HG03342 (cell line): ENCODE results near the gene RANBP17.
"Not testable (repeated sequence)": the region's sequence is repeated elsewhere in the genome, so short reads cannot be mapped to it uniquely, and the experiment has no call there.

ENCODE experiments used
- ATAC-seq: cut with Tn5 transposase; IDR thresholded peaks from one replicate; pipeline ENCODE4 v1.9.1; 2021; ENCODE audit warnings: mild to moderate bottlenecking, moderate library complexity; ENCODE audit not compliant: unreplicated experiment

RANBP17 gene

DNA sequence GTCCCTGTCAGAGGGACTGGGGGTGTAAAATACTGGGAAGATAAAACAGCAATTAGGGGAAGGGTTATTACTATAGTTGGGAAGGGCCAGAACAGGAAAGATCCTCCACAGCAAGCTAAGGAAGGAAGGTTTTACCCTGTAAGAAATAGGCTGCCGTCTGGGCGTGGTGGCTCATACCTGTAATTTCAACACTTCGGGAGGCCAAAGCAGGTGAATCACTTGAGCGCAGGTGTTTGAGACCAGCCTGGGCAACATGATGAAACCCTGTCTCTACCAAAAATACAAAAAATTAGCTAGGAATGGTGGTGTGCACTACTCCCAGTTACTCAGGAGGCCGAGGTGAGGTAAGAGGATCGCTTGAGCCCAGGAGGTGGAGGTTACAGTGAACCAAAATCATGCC, 282.1 kb downstream of the RANBP17 start:
- no peak for ATAC-seq

DNA sequence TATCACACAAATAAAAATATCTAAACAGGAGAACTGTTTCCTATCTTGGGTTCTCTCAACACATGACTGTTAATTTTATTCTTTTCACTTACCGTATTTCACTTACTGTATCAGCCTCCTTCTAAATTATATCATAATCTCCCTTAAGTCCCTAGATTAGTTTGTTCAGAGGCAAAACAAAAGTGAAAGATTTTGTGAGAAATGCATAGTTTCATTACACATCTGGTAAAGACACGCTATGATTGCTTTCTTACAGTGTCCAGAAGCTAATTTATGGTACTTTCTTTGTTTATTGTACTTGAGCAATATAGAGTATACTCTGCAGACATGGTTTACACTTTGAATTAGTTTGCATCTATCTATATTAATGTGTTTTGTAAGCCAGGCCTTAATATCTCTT, 287.5 kb downstream of the RANBP17 start:
- ATAC-seq = no peak

DNA sequence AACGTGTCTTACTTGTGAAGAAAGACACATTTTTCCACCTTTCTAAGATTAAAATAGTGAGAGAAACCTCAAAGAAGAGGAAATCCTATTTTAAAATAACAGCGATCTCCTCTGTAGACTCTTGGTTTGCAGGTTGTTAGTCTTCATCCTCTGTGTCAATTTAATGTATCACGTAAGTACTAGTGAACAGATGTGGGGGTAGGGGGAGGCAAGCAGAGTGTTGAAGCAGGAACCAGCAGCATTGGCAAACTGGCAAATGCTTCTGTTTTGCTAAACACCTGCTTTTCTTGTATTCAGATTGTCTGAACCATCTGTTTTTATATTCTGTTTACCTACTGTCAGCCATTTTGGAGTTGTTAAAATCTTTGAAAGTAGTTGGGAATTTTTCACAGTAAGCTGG, 288.0 kb downstream of the RANBP17 start:
- no peak for ATAC-seq

DNA sequence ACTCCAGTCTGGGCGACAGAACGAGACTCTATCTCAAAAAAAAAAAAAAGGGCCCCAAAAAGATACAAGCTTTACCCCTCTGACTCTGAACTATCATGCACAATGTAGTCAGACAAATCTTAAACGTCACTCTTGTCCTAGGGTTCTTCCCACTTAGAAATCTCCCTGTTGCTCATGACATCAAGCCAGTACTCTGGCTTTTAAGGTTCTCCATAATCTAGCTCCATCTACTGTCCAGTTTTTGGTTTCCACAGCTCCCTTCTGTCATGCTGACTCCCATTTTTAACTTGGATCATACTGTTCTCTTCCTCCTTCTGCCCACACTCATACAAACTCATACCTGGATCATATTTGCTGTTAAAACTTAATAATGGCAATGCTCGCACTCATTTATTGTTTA, 290.6 kb downstream of the RANBP17 start:
- no peak for ATAC-seq

DNA sequence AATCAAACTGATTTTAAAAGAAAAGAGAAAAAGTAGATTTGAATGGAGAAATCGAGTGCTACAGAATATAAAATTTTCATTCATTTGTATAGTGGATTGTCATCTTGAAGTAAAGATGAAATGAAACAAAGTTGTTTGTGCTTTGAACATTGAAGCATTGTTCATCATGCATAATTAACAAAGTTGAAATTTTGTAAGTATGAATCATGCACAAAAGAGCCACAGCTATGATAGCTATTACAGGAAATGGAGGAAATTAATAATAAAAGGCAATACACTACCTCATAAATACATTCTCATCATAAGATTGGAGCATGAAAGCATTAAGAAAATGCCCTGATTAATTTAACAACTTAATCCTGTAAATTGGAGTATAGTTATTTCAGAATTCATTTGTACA, 293.8 kb downstream of the RANBP17 start:
- ATAC-seq = no peak

DNA sequence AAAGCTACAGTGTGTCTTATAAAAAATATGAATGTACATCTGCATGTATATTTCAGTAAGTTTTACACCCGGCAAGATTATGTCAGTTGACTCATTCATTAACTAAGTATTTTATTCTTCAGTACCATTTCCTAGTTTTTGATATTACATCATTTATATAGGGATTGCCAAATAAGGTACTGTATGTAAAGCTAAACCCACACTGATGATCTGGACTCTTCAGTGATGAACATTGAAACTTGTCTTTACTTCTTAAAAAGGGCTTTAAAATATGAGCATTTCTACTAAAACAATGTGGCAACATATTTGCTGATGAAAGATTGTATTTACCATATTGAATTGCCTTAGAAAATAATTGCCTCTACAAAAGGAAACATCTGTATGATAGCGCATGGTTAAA, 295.5 kb downstream of the RANBP17 start:
- ATAC-seq = no peak

DNA sequence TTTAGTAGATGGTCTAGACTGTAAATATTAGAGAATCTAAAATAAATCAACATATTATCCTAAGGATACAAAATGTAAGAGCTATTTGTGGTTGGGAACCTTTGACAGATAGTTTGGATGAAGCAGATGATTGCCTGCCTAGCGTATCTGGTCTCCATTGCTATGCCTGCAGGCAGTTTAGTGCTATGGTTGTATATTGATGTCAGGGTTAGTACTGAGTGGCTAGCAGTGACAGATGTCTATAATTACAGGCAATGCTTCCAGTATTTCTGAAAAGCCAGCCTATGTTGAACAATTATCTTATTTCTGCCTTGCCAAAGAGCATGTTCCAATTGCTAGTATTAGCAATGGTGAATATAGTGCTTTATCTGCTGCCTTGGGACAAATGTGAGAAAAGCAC, 296.0 kb downstream of the RANBP17 start:
- no peak for ATAC-seq

DNA sequence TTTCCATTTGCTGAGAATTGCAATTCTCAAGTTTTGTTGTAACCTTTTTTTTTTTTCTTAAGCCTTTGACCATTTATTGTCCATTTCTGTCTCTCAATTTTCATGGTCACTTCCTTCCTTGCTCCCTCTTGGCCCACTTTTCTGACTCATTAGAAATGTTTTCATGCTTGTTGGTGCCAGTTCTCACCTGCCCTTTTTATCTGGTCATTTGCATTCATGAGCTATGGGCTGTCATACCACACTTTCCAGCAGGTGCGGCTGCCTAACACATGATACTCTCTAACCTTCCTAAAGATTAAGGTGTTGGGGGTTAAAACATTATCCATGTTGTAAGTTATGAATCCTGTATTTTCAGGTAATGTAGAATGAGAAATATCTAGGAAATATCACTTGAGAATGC, 296.8 kb downstream of the RANBP17 start:
- ATAC-seq = no peak

DNA sequence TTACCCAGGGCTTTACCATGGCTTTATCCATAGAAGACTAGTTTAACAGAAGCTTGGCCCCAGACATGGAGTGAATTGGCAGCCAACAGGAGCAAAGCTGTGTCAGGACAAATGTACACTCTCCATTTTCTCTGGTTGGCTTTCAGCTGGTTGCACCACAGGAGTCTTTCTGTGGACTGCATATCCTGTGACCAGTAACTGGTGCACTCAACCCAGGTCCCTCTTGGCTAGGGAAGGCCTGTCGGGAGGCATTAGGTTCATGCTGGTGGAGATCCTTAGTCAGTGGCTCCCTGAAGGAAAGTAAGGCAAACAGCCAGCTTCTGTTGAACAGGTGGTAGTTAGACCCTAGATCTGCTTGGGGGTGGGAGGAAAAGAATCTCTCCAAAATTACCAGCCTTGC, 300.3 kb downstream of the RANBP17 start:
- ATAC-seq = no peak

DNA sequence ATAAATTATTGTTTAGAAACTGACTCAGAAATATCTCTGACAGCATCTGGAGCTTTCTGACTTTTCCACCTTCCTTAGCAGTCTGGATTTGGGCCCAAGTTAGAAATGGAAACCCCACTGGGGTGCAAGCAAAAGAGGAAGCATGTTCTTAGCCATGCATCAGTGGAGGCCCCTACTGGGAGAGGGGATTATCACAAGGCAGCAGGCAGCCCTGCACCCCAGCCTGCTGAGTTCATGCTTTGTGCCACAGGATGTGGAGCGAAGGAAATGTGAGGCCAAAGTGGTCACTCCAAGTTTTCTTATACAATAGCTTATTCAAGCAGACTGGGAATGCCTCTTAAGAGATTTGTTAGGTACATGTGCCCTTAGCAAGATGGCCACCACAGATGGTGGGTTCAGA, 300.8 kb downstream of the RANBP17 start:
- peak; percentile 82 for ATAC-seq

DNA sequence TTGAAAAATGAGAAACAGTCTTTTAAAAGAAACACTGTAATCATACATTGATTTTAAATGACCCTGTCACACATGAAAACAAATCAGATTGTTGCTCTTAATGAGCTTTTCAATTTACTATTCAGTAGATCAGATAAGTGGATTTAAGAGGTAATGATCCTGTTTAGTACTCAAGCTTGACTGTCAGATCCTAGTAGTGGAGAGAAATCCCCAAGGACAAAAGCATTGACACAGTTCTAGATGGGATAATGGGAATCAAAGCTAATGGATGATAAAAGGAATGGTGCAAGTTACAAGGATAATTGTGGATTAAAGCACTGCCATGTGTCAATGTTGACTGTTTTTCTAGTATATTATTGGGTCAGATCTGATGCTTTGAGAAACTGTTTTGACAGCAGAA, 304.9 kb downstream of the RANBP17 start:
- ATAC-seq = no peak

DNA sequence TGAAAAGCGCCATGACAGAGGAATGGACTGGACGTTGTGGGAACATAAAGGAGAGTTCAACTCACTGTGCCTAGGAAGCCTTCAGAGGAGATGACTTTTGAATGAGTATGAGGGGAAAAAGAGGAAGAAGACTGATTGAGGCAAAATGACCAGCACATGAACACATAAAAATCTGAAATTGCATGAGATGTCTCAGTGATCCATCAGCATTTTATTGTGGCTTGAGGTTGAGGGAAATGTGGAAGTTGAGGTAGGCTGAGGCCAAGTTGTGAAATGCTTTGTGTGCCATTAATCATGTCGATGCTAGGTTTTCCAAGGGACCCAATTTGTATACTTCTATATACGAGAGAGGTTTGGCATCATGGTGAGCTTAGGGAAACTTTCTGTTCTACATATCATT, 306.4 kb downstream of the RANBP17 start:
- ATAC-seq = no peak

DNA sequence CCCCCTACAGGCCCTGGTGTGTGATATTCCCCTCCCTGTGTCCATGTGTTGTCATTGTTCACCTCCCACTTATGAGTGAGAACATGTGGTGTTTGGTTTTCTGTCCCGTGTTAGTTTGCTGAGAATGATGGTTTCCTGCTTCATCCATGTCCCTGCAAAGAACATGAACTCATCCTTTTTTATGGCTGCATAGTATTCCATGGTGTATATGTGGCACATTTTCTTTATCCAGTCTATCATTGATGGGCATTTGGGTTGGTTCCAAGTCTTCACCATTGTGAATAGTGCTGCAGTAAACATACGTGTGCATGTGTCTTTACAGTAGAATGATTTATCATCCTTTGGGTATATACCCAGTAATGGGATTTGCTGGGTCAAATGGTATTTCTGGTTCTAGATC, 313.1 kb downstream of the RANBP17 start:
- not testable (repeated sequence) for ATAC-seq

DNA sequence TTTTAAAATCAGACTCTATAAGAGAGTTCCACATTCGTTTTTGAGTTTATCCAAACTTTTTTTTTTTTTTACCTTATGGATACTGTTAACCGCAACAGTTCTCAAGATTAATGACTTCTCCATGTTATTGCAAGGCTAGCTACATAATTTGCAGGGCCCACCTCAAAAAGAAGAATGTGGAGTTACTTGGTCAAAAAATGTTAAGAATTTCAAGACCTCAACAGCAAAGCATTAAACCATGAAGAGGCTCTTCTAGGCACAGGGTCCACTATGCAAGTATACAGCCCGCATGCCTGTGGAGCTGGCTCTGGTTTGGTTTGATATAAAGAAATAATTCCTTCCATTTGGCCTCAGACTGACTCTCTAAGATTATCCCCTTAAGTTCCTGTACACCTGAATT, 313.9 kb downstream of the RANBP17 start:
- ATAC-seq = no peak

DNA sequence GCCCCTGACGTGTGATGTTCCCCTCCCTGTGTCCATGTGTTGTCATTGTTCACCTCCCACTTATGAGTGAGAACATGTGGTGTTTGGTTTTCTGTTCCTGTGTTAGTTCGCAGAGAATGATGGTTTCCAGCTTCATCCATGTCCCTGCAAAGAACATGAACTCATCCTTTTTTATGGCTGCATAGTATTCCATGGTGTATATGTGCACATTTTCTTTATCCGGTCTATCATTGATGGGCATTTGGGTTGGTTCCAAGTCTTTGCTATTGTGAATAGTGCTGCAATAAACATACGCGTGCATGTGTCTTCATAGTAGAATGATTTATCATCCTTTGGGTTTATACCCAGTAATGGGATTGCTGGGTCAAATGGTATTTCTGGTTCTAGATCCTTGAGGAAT, 316.4 kb downstream of the RANBP17 start:
- ATAC-seq = not testable (repeated sequence)

DNA sequence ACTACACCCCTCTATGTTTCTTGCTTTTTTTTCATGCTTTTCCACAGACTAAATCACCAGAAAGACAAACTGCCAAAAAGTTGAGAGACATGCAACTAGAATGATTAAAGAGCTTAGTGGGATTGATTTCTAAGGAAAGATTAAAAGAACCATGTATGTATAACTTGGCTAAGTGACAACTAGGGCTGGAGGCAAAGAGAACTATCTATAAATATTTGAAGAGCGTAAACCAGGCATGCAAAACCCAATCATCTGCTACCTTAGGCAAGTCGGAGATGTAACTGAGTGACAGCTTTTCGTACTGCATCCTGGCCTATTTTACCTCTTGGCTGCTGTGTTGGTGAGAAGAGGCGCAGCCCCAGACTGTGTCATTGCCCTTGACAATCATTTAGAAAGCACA, 326.2 kb downstream of the RANBP17 start:
- ATAC-seq = no peak

DNA sequence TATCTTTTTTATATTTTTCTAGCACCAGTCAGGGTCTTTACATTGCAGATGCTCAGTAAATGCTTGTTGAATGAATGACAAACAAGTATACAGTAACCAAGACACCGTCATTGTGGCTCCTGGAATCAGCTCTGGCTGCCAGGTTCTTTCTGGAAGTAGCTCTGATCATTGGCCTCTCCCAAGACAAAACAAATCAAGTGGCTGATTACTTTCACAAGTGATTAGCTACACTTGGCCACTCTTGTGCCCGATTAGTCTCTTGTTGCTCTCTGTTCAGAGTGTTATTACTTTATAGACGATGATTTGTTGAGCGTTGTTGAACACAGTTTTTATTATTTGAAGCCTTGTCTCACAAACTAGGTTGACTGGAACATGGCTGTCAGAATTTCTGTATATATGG, 327.6 kb downstream of the RANBP17 start:
- no peak for ATAC-seq

DNA sequence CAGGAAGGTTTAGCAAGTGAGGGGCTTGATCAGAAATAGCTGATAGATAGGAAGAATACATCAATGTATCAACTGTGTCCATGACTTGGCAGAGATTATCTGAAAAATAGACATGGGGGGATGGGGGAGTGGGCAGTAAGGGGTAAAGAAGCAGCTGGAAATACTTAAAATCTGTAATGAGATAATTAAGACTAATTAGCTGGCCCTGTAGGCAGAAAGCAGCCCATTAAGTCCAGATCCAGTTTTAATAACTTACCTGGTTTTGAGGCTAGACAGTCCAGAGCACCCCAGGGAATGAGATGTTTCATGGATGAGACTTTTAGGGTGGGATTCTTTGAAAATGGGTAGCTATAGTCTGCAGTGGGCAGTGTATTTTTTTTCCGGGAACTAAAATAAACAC, 330.3 kb downstream of the RANBP17 start:
- ATAC-seq = no peak

DNA sequence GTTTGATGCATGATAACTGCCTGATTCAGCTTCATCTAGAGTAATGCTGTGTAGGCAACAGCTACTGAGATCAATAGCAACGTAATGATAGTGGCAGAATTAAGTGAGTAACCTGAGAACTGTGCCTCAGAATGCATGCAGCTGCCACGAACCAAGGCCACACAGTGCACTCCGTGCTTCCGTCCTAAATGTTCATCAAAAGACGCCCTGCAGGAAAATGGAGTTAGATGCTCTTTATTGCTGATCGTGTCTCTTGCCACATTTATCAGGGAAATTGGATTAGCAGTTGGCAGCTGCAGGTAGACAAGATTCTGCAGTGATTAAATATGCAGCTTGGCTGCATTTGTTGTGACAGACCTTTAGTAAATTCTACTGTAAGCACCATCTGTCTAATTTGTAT, 339.5 kb downstream of the RANBP17 start:
- no peak for ATAC-seq

DNA sequence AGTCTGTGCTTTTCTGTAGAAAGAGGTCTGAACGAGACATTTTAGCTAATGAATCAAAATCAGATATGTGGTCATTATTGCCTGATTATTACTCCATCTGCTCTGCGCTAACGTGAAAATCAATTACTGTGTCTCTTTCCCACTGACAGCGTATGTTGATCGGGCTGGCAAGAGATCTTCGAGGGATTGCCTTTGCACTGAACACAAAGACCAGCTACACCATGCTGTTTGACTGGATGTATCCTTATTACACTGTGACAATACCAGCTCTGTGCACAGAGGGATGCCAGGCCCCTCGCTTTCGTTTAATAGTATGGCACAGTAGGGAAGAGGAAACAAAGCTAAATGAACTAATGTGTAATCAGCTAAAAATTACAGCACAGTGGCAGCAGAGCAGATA, 343.6 kb downstream of the RANBP17 start:
- ATAC-seq = no peak

DNA sequence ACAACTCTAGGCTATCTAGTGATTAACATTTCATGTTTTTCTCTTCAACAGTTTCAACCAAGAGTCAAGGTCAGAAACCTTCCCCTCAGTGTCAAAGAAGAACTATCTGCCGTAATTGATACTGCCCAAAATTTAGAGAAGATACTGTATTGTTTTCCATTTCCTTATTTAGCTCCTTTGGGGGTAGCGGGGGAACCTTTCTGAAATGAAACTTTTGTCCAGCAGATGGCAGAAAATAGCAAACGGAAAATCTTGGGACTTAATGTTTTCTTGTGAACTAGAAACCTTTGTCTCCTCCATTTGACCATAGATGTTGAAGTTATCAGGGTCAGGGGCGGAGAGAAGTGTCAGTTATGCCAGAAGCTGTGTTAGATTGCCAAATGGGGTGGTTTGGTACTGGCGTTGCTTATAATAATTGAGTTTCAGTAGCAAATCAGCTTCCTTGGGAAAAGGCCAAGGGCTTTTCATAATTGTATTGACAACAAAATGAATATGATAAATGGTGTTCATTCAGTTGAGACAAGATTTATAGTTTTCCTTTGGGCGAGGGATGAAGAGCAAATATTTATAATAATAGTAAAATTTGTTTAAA, 345.5 kb downstream of the RANBP17 start:
- ATAC-seq = no peak

DNA sequence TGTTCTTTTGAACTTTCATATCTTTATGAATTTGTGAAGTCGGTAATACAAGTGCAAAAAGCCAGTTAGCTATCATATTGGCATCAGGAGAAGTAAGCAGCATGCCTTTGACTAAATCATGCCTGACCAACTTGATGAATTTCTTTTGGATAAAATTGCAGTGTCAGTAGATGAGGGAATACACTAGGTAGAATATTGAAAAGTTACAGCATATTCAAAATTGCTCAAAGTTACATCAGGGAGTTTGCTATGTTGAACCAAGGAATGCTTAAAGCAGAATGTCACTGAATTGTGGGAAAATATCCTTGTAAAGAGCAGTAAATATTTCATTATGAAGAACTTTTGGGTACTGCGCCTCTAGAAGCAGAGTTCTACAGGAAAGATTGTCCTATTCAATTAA, 360.1 kb downstream of the RANBP17 start:
- ATAC-seq = no peak

DNA sequence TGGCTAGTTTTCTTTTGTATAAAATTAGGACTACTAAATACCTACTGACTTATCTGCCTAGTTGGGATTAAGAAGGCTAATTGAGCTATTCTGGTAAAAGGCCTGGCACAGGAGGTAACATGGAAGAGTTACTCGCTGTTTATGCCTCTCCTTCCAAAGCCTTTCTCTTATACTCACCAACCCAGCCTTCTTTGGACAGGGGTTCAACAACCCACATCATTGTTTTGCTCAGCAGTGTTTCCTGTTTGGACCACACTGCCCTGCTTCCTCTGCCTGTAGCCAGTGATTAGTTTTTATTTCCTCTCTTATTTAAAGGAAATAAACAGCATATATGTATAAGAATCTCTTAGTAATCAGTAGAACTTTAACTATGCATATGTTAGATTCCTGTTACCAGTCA, 362.1 kb downstream of the RANBP17 start:
- ATAC-seq = no peak
